K562 (cell line): ENCODE results near the gene ZBP1. TPM values are rescaled to one million over a fixed set of nuclear protein-coding genes. Genes with fewer than 3 reads are reported as not detected.

ENCODE experiments used
- ATAC-seq: fragments of 200-7000 bp; cut with Tn5 transposase; 3 replicates; pipeline ENCODE4 v1.9.1; 2020; ENCODE audit warnings: moderate library complexity
- BruUV-seq: library from RNA; stranded (reverse); fragments of 400-500 nt; replicated peaks from 2 replicates; lab custom pipeline; 2021; lab: Mats Ljungman, UMichigan
- CTCF ChIA-PET: fragments of 300-600 bp; formaldehyde crosslinking; extraction: SDS; loops from one replicate; lab custom pipeline; 2021; ENCODE audit warnings: low intra/inter-chr PET ratio; lab: Yijun Ruan, JAX
- POLR2A ChIA-PET: fragments of 300-600, 350-650 bp; sonication (Branson Sonifier 250); formaldehyde crosslinking; extraction: SDS; loops from one replicate; lab custom pipeline; 2021; ENCODE audit warnings: antibody characterized with exemption, inconsistent platforms; lab: Yijun Ruan, JAX
- DNase-seq, 4 experiments: peaks; one replicate each; pipeline versions ENCODE4 v3.0.0 to v3.0.0-alpha.2; 2011 to 2018; ENCODE audit warnings: low spot score in 3 of 4, mixed read lengths in 3 of 4; ENCODE audit errors: extremely low read depth in 1 of 4
- FAIRE-seq: peaks from 2 replicates; lab custom pipeline; 2011; peaks lifted over from hg19 to GRCh38; lab: Jason Lieb, UNC
- H2AFZ ChIP-seq: 2 replicates; pipeline ENCODE4 v1.6.0; 2011; ENCODE audit warnings: low read depth, low read length, control low read depth, inconsistent platforms
- H3K27ac ChIP-seq: fragments of 200-600 bp; 3 replicates; pipeline ENCODE4 v1.8.0; 2011; ENCODE audit warnings: low read depth, mild to moderate bottlenecking, control low read depth, inconsistent platforms, low read length, moderate library complexity, mixed read lengths; ENCODE audit errors: extremely low read depth
- H3K27me3 ChIP-seq, 2 experiments: fragments of 300-600 bp in 1 of 2; 2 replicates in 1 of 2; 3 replicates in 1 of 2; pipeline versions ENCODE4 v1.6.0 to v1.8.0; 2011; ENCODE audit warnings: inconsistent platforms in 2 of 2, low read length in 2 of 2, mild to moderate bottlenecking in 1 of 2, mixed read lengths in 1 of 2, moderate library complexity in 1 of 2; ENCODE audit not compliant: control insufficient read depth in 2 of 2, insufficient read depth in 2 of 2
- H3K36me3 ChIP-seq: fragments of 300-600 bp; 3 replicates; pipeline ENCODE4 v1.8.0; 2011; ENCODE audit warnings: mild to moderate bottlenecking, low read length, inconsistent platforms; ENCODE audit not compliant: control insufficient read depth, insufficient read depth
- H3K4me1 ChIP-seq, 2 experiments: fragments of 200-600 bp in 1 of 2; replicated peaks in 1 of 2; 2 replicates in 1 of 2; 3 replicates in 1 of 2; pipeline versions ENCODE4 v1.5.1 to v1.8.0; 2011; ENCODE audit warnings: inconsistent platforms in 2 of 2, low read length in 2 of 2, mild to moderate bottlenecking in 1 of 2, mixed read lengths in 1 of 2, moderate library complexity in 1 of 2; ENCODE audit not compliant: control insufficient read depth in 2 of 2, insufficient read depth in 2 of 2
- H3K4me2 ChIP-seq: 2 replicates; pipeline ENCODE4 v1.6.1; 2011; ENCODE audit warnings: low read length, control low read depth, inconsistent platforms, mixed read lengths; ENCODE audit not compliant: insufficient read depth
- H3K4me3 ChIP-seq: fragments of 200-600 bp; sonication (generic), shearing (Covaris generic); 2 replicates; pipeline ENCODE4 v1.5.1; 2016; ENCODE audit warnings: control low read depth, inconsistent platforms
- H3K79me2 ChIP-seq: fragments of 200-600 bp; 3 replicates; pipeline ENCODE4 v1.8.0; 2011; ENCODE audit warnings: low read length, inconsistent platforms; ENCODE audit not compliant: control insufficient read depth, insufficient read depth
- H3K9ac ChIP-seq, 2 experiments: 2 replicates each; pipeline versions ENCODE4 v1.6.0 to v1.6.1; 2011; ENCODE audit warnings: low read depth in 2 of 2, low read length in 2 of 2, control low read depth in 1 of 2, inconsistent platforms in 1 of 2, mild to moderate bottlenecking in 1 of 2, mixed read lengths in 1 of 2; ENCODE audit not compliant: insufficient read depth in 1 of 2
- H3K9me1 ChIP-seq: one replicate; pipeline ENCODE4 v1.6.0; 2011; ENCODE audit warnings: inconsistent platforms, mild to moderate bottlenecking, low read length, moderate library complexity; ENCODE audit not compliant: control insufficient read depth, insufficient read depth
- H3K9me3 ChIP-seq: replicated peaks from 2 replicates; pipeline ENCODE4 v1.5.1; 2011; ENCODE audit warnings: low read depth, low read length, inconsistent platforms; ENCODE audit not compliant: control insufficient read depth, insufficient read depth
- H4K20me1 ChIP-seq: replicated peaks from 2 replicates; pipeline ENCODE4 v1.6.1; 2011; ENCODE audit warnings: low read length, inconsistent platforms, mixed read lengths; ENCODE audit not compliant: control insufficient read depth, insufficient read depth
- ATF1 ChIP-seq, 2 experiments: fragments of 450-650 bp in 1 of 2; IDR thresholded peaks; 2 replicates each; pipeline ENCODE4 v1.6.1; 2016; ENCODE audit warnings: missing compliant biosample characterization in 1 of 2, missing genetic modification characterization in 1 of 2
- DACH1 ChIP-seq: fragments of 450-650 bp; IDR thresholded peaks from 2 replicates; pipeline ENCODE4 v1.6.1; 2018; ENCODE audit not compliant: partially characterized antibody
- GTF2A2 ChIP-seq: IDR thresholded peaks from 2 replicates; pipeline ENCODE4 v1.6.1; 2016; ENCODE audit warnings: mild to moderate bottlenecking, missing genetic modification characterization, missing compliant biosample characterization
- POLR2G ChIP-seq: fragments of 200-400 bp; formaldehyde crosslinking; IDR thresholded peaks from 2 replicates; pipeline ENCODE4 v1.6.1; 2017; ENCODE audit warnings: low read depth, mild to moderate bottlenecking, antibody characterized with exemption, low read length, moderate library complexity
- TCF7L2 ChIP-seq: fragments of 150-350 bp; IDR thresholded peaks from 2 replicates; pipeline ENCODE4 v1.6.1; 2016; ENCODE audit warnings: low read depth, mild to moderate bottlenecking, low read length, moderate library complexity
- ZNF347 ChIP-seq: fragments of 450-650 bp; formaldehyde crosslinking; IDR thresholded peaks from 2 replicates; pipeline ENCODE4 v1.4.0; 2020; ENCODE audit warnings: low read depth, mild to moderate bottlenecking, moderate library complexity
- WGBS: fragments of 100-300 bp; shearing (Covaris generic); methylation state at CpG from one replicate; pipeline ENCODE4 v1.1.6; 2016; ENCODE audit warnings: low coverage, mixed read lengths; ENCODE audit not compliant: insufficient coverage; ENCODE audit errors: missing lambda C conversion rate; 5-methylcytosine and 5-hydroxymethylcytosine counted together
- in situ Hi-C: fragments of 300-500 bp; cut with MboI; formaldehyde crosslinking; loops from 4 replicates; pipeline ENCODE4 v1.15.0; 2018; ENCODE audit warnings: inconsistent platforms, mixed read lengths
- intact Hi-C: fragments of 100-400 bp; cut with micrococcal nuclease; formaldehyde crosslinking; loops from 2 replicates; pipeline ENCODE4 v1.14.2; 2022
- polyA plus RNA-seq, 8 experiments: library from polyadenylated mRNA; depleted of rRNA in 4 of 8; stranded (reverse) in 5 of 8; unstranded in 3 of 8; fragments of >200 nt; fragmentation: Nextera tagmentation in 2 of 8; fragmentation: Illumina TruSeq in 1 of 8; extraction: Ambion mirVana in 2 of 8; extraction: Trizol in 1 of 8; gene quantifications; 2 replicates each; pipeline versions ENCODE4 v1.2.1 to v1.2.3, GENCODE V29; 2011 to 2014; ENCODE audit warnings: inconsistent platforms in 1 of 8, missing spikeins in 1 of 8
- total RNA-seq, 7 experiments: library from RNA; depleted of rRNA in 6 of 7; stranded (reverse); fragments of >200 nt in 6 of 7; fragmentation: Illumina TruSeq in 2 of 7; extraction: Trizol in 2 of 7; gene quantifications; 2 replicates each; pipeline versions ENCODE4 v1.2.1 to v1.2.3, GENCODE V29; 2011 to 2021; ENCODE audit warnings: low replicate concordance in 1 of 7
- TF ChIP-seq, protein P1 (sequence below): fragments of 450-650 bp; formaldehyde crosslinking; conservative IDR thresholded peaks from 2 replicates; pipeline ENCODE4 v1.4.0; 2022; ENCODE audit warnings: mild to moderate bottlenecking, missing genetic modification characterization
- TF ChIP-seq, protein P2 (sequence below): fragments of 450-650 bp; IDR thresholded peaks from 2 replicates; pipeline ENCODE4 v1.6.1; 2018; ENCODE audit not compliant: partially characterized antibody

The ZBP1 gene
- total and polyA plus RNA-seq, 9 of the 15 experiments (the other 6 are each of a cell fraction or from before 2014, with no cell fraction given) = not detected

- in situ Hi-C loops = no loop called here
- Histone ChIP-seq H3K4me2 (no peak overlapping the region), H3K27ac (no peak overlapping the region), H3K9me1 (no peaks in the 10 kb centered on the region), H3K9me3 (no peaks in the 10 kb centered on the region), H3K4me3 (no peak overlapping the region), H3K27me3 (0 out of 5 replicates have a peak, but pooled peaks cover 0 to 12% of the 10 kb centered on the region in 2 experiments), H4K20me1 (no peaks in the 10 kb centered on the region), H2AFZ (no peak overlapping the region), H3K36me3 (no peaks in the 10 kb centered on the region), H3K79me2 (no peaks in the 10 kb centered on the region), H3K9ac (no peak overlapping the region), H3K4me1 (peaks cover 2 to 13% of the 10 kb centered on the region in 2 experiments; a peak in 4 of 5 replicates)
- FAIRE-seq (no peak), DNase-seq (no peak), ATAC-seq (no peak)
- POLR2A ChIA-PET = interaction anchor here (1.0 kb wide), 1 partner anchor 15 kb away, joined by 3 read pairs; no protein-coding TSS in a partner anchor
- intact Hi-C loops = no loop called here
- no TSS peak for BruUV-seq
- TF ChIP-seq, protein P1, sequence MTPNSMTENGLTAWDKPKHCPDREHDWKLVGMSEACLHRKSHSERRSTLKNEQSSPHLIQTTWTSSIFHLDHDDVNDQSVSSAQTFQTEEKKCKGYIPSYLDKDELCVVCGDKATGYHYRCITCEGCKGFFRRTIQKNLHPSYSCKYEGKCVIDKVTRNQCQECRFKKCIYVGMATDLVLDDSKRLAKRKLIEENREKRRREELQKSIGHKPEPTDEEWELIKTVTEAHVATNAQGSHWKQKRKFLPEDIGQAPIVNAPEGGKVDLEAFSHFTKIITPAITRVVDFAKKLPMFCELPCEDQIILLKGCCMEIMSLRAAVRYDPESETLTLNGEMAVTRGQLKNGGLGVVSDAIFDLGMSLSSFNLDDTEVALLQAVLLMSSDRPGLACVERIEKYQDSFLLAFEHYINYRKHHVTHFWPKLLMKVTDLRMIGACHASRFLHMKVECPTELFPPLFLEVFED (CRISPR knock-in tag) = no peak
- TF ChIP-seq ATF1 (CRISPR knock-in tag; IDR thresholded peaks at IDR 0.05) (no peak), ATF1 (tag; IDR thresholded peaks at IDR 0.05) (no peak), POLR2G (no peak), DACH1 (no peak), TCF7L2 (no peak), GTF2A2 (tag) (no peak), ZNF347 (CRISPR knock-in tag) (no peak)
- TF ChIP-seq, protein P2, sequence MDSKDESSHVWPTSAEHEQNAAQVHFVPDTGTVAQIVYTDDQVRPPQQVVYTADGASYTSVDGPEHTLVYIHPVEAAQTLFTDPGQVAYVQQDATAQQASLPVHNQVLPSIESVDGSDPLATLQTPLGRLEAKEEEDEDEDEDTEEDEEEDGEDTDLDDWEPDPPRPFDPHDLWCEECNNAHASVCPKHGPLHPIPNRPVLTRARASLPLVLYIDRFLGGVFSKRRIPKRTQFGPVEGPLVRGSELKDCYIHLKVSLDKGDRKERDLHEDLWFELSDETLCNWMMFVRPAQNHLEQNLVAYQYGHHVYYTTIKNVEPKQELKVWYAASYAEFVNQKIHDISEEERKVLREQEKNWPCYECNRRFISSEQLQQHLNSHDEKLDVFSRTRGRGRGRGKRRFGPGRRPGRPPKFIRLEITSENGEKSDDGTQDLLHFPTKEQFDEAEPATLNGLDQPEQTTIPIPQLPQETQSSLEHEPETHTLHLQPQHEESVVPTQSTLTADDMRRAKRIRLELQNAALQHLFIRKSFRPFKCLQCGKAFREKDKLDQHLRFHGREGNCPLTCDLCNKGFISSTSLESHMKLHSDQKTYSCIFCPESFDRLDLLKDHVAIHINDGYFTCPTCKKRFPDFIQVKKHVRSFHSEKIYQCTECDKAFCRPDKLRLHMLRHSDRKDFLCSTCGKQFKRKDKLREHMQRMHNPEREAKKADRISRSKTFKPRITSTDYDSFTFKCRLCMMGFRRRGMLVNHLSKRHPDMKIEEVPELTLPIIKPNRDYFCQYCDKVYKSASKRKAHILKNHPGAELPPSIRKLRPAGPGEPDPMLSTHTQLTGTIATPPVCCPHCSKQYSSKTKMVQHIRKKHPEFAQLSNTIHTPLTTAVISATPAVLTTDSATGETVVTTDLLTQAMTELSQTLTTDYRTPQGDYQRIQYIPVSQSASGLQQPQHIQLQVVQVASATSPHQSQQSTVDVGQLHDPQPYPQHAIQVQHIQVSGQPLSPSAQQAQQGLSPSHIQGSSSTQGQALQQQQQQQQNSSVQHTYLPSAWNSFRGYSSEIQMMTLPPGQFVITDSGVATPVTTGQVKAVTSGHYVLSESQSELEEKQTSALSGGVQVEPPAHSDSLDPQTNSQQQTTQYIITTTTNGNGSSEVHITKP = no peak
- CTCF ChIA-PET = no interaction called here
- 0% methylated on average over 1 of the region's 1 CpG for WGBS
These were observed 53.8 kb downstream of the ZBP1 start for GRCh38 chr20:57566399-57566798.
